GM12872 (cell line): ENCODE data around the gene PROSER3.

Experiments used
- TF ChIP-seq, protein P1 (sequence below): IDR thresholded peaks from 3 replicates; pipeline ENCODE4 v1.5.1; 2011; ENCODE audit warnings: low read depth, mild to moderate bottlenecking, low read length, moderate library complexity; ENCODE audit not compliant: insufficient read depth

PROSER3 gene

DNA sequence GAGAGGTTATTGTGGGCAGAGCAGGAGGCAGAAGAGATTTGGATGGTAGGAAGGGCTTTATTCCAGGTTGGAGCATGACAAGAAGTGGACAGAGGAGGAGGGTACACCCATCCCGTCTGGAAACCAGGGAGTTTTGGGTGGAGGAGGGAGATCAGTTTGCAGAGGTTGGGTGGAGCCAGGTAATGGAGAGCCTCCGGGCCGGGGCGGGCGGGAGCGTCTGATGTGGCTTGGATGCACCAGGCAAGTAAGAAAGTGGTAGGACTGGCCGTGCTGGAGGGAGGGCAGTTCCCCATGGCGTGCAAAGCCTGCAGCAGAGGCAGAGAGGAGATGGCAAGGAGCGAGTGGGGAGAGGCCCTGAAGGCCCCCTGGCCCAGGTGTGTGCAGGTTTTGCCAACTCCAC is 26.6 kb upstream of the PROSER3 start:
- TF ChIP-seq, protein P1, sequence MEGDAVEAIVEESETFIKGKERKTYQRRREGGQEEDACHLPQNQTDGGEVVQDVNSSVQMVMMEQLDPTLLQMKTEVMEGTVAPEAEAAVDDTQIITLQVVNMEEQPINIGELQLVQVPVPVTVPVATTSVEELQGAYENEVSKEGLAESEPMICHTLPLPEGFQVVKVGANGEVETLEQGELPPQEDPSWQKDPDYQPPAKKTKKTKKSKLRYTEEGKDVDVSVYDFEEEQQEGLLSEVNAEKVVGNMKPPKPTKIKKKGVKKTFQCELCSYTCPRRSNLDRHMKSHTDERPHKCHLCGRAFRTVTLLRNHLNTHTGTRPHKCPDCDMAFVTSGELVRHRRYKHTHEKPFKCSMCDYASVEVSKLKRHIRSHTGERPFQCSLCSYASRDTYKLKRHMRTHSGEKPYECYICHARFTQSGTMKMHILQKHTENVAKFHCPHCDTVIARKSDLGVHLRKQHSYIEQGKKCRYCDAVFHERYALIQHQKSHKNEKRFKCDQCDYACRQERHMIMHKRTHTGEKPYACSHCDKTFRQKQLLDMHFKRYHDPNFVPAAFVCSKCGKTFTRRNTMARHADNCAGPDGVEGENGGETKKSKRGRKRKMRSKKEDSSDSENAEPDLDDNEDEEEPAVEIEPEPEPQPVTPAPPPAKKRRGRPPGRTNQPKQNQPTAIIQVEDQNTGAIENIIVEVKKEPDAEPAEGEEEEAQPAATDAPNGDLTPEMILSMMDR, result no peak

- TF ChIP-seq, protein P1, result no peak
Observed at GRCh38 chr19:35731779-35732405, 26.1 kb upstream of the PROSER3 start.

- TF ChIP-seq, protein P1, result no peak
Observed at GRCh38 chr19:35732540-35733179, 25.3 kb upstream of the PROSER3 start.

- TF ChIP-seq, protein P1, result no peak
Observed at GRCh38 chr19:35733180-35734125, 24.5 kb upstream of the PROSER3 start.

DNA sequence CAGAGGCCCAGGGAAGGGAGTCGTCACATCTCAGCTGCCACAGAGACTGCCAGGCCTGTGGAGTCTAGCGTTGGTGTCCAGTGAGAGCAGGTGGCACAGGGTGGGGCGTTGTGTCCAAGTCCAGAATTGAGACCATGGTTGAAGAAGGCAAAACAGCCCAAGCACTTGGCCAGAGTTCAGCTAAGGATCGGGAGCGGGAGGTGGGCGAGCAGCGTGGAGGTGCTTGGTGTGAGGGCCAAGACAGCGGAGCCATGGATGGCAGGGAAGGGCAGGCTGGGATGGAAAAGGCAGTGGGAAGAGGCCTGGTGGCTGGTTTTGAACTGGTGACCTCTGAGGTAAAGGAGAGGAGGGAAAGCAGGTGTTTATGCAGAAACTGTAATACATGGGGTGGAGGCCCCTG is 23.7 kb upstream of the PROSER3 start:
- TF ChIP-seq, protein P1, result no peak

DNA sequence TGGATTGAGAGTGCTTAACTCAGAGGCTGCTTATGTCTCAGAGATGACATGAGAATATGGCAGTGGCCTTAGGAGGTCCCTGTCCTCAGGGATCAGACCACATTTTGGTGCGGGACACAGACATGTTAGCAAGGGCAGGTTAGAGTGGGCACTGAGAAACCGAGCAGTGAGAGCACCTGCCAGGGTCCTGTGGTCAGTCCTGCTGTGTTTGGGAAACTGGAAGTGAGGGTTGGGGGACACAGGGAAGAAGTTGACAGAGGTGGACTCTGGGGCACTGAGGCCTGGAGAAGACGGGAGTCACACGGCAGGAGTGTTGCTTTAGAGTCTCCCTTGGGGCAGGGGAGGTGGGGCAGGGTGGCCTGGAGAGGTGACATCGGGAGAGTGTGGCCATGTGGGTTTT is 23.1 kb upstream of the PROSER3 start:
- TF ChIP-seq, protein P1, result no peak
